H9 (cell line): ENCODE measurements around the gene CROCC2. TPM values are rescaled to one million over a fixed set of nuclear protein-coding genes. Genes with fewer than 3 reads are reported as not detected.

Experiments
- DNase-seq: peaks from one replicate; pipeline ENCODE4 v3.0.0-alpha.2; 2017
- H2AFZ ChIP-seq: one replicate; pipeline ENCODE4 v1.6.1; 2013; ENCODE audit warnings: mild to moderate bottlenecking, low read length, control low read depth, moderate library complexity
- H2AK5ac ChIP-seq: 2 replicates; pipeline ENCODE4 v1.6.1; 2013; ENCODE audit warnings: low read length, control low read depth, mixed read lengths; ENCODE audit not compliant: insufficient read length
- H2BK120ac ChIP-seq: one replicate; pipeline ENCODE4 v1.6.1; 2013; ENCODE audit warnings: low read depth, mild to moderate bottlenecking, low read length, control low read depth, inconsistent platforms; ENCODE audit not compliant: poor library complexity, severe bottlenecking
- H2BK12ac ChIP-seq: 2 replicates; pipeline ENCODE4 v1.6.1; 2013; ENCODE audit warnings: low read length, control low read depth, mixed read lengths, low read depth; ENCODE audit not compliant: insufficient read length
- H2BK15ac ChIP-seq: 2 replicates; pipeline ENCODE4 v1.6.1; 2013; ENCODE audit warnings: low read depth, low read length, control low read depth
- H2BK20ac ChIP-seq: one replicate; pipeline ENCODE4 v1.6.1; 2013; ENCODE audit warnings: low read depth, mild to moderate bottlenecking, low read length, control low read depth, inconsistent platforms; ENCODE audit not compliant: poor library complexity, severe bottlenecking
- H2BK5ac ChIP-seq: 2 replicates; pipeline ENCODE4 v1.6.1; 2013; ENCODE audit warnings: low read length, control low read depth, mixed read lengths; ENCODE audit not compliant: insufficient read length
- H3K14ac ChIP-seq: 2 replicates; pipeline ENCODE4 v1.6.1; 2013; ENCODE audit warnings: low read length, control low read depth; ENCODE audit not compliant: insufficient read depth
- H3K18ac ChIP-seq: 2 replicates; pipeline ENCODE4 v1.6.1; 2013; ENCODE audit warnings: low read depth, mild to moderate bottlenecking, mixed read lengths, low read length, control low read depth; ENCODE audit not compliant: insufficient read length
- H3K23ac ChIP-seq: 2 replicates; pipeline ENCODE4 v1.6.1; 2013; ENCODE audit warnings: low read length, control low read depth, mixed read lengths, low read depth; ENCODE audit not compliant: insufficient read length
- H3K23me2 ChIP-seq: 2 replicates; pipeline ENCODE4 v1.6.1; 2013; ENCODE audit warnings: low read depth, mild to moderate bottlenecking, mixed read lengths, low read length, control low read depth; ENCODE audit not compliant: insufficient read length, poor library complexity, severe bottlenecking
- H3K27ac ChIP-seq: 2 replicates; pipeline ENCODE4 v1.5.1; 2013; ENCODE audit warnings: low read length, control low read depth, mixed read lengths, low read depth; ENCODE audit not compliant: insufficient read length
- H3K27me3 ChIP-seq: 2 replicates; pipeline ENCODE4 v1.6.1; 2013; ENCODE audit warnings: low read length, control low read depth, inconsistent platforms; ENCODE audit not compliant: insufficient read depth
- H3K4ac ChIP-seq: 2 replicates; pipeline ENCODE4 v1.6.1; 2013; ENCODE audit warnings: low read depth, mild to moderate bottlenecking, control low read depth, inconsistent platforms, low read length, moderate library complexity
- H3K4me1 ChIP-seq: 2 replicates; pipeline ENCODE4 v1.6.1; 2013; ENCODE audit warnings: low read length, control low read depth, inconsistent platforms; ENCODE audit not compliant: insufficient read depth
- H3K4me2 ChIP-seq: 2 replicates; pipeline ENCODE4 v1.6.1; 2013; ENCODE audit warnings: low read length, control low read depth, mixed read lengths; ENCODE audit not compliant: insufficient read length, insufficient read depth
- H3K56ac ChIP-seq: 2 replicates; pipeline ENCODE4 v1.6.1; 2013; ENCODE audit warnings: low read depth, mild to moderate bottlenecking, mixed read lengths, low read length, control low read depth; ENCODE audit not compliant: insufficient read length
- H3K79me1 ChIP-seq: 2 replicates; pipeline ENCODE4 v1.6.1; 2013; ENCODE audit warnings: low read depth, mild to moderate bottlenecking, moderate library complexity, low read length, control low read depth, inconsistent platforms; ENCODE audit not compliant: insufficient read depth, poor library complexity, severe bottlenecking
- H3K79me2 ChIP-seq: 2 replicates; pipeline ENCODE4 v1.6.1; 2013; ENCODE audit warnings: low read length, control low read depth, inconsistent platforms; ENCODE audit not compliant: insufficient read depth
- H3K9ac ChIP-seq: 2 replicates; pipeline ENCODE4 v1.6.1; 2013; ENCODE audit warnings: low read length, control low read depth, mixed read lengths; ENCODE audit not compliant: insufficient read length; ENCODE audit errors: extremely low read depth
- H3K9me3 ChIP-seq: one replicate; pipeline ENCODE4 v1.6.1; 2013; ENCODE audit warnings: low read depth, low read length, inconsistent platforms; ENCODE audit not compliant: control insufficient read depth
- H3T11ph ChIP-seq: one replicate; pipeline ENCODE4 v1.6.1; 2013; ENCODE audit warnings: mild to moderate bottlenecking, low read length, control low read depth, inconsistent platforms
- H4K20me1 ChIP-seq: one replicate; pipeline ENCODE4 v1.6.1; 2013; ENCODE audit not compliant: control insufficient read depth, insufficient read length, insufficient read depth
- H4K5ac ChIP-seq: 2 replicates; pipeline ENCODE4 v1.6.1; 2013; ENCODE audit warnings: low read depth, mild to moderate bottlenecking, mixed read lengths, low read length, control low read depth; ENCODE audit not compliant: insufficient read length
- H4K8ac ChIP-seq: replicated peaks from 2 replicates; pipeline ENCODE4 v1.6.1; 2013; ENCODE audit warnings: low read length, control low read depth, mixed read lengths, low read depth; ENCODE audit not compliant: insufficient read length
- H4K91ac ChIP-seq: 2 replicates; pipeline ENCODE4 v1.6.1; 2013; ENCODE audit warnings: low read depth, mild to moderate bottlenecking, moderate library complexity, mixed read lengths, low read length, control low read depth; ENCODE audit not compliant: insufficient read length
- H3K27ac Mint-ChIP-seq, 3 experiments: 2 replicates in 2 of 3; 3 replicates in 1 of 3; pipeline ENCODE4 v1.8.0; 2020 to 2021; ENCODE audit warnings: mixed read lengths in 3 of 3, mild to moderate bottlenecking in 1 of 3, moderate library complexity in 1 of 3
- H3K27me3 Mint-ChIP-seq: 2 replicates; pipeline ENCODE4 v1.8.0; 2021; ENCODE audit warnings: low read depth, mild to moderate bottlenecking, moderate library complexity, mixed read lengths
- H3K36me3 Mint-ChIP-seq, 3 experiments: 2 replicates in 2 of 3; 3 replicates in 1 of 3; pipeline ENCODE4 v1.8.0; 2020 to 2021; ENCODE audit warnings: low read depth in 3 of 3, mixed read lengths in 3 of 3; ENCODE audit not compliant: insufficient read depth in 1 of 3
- H3K4me1 Mint-ChIP-seq, 2 experiments: 2 replicates each; pipeline ENCODE4 v1.8.0; 2020; ENCODE audit warnings: mixed read lengths in 2 of 2
- H3K4me3 Mint-ChIP-seq, 2 experiments: 2 replicates in 1 of 2; 3 replicates in 1 of 2; pipeline ENCODE4 v1.8.0; 2020 to 2021; ENCODE audit warnings: mild to moderate bottlenecking in 2 of 2, mixed read lengths in 2 of 2, moderate library complexity in 1 of 2
- H3K9me3 Mint-ChIP-seq, 2 experiments: 2 replicates in 1 of 2; 3 replicates in 1 of 2; pipeline ENCODE4 v1.8.0; 2020; ENCODE audit warnings: mild to moderate bottlenecking in 2 of 2, mixed read lengths in 2 of 2, moderate library complexity in 1 of 2
- CTCF ChIP-seq: fragments of 200-600 bp; sonication (generic); conservative IDR thresholded peaks from 3 replicates; pipeline ENCODE4 v1.8.0; 2021; ENCODE audit warnings: antibody characterized with exemption, mild to moderate bottlenecking
- WGBS: extraction: QIAGEN DNeasy Blood & Tissue Kit; methylation state at CpG from one replicate; pipeline ENCODE4 v1.1.7; 2013; ENCODE audit warnings: missing lambda C conversion rate, low lambda C conversion rate, mixed read lengths; ENCODE audit not compliant: insufficient read length; ENCODE audit errors: extremely low coverage; 5-methylcytosine and 5-hydroxymethylcytosine counted together
- total RNA-seq: library from RNA; stranded (reverse); gene quantifications from 2 replicates; pipeline ENCODE4 v1.2.1, GENCODE V29; 2021

Gene CROCC2
- total RNA-seq, 1 experiment from 2014 or later = not detected

- DNase-seq = peak; percentile 18
- Mint-ChIP-seq H3K27me3 (peaks cover 12% of the 10 kb centered on the region), H3K4me1 (peaks cover 2 to 6% of the 10 kb centered on the region in 2 experiments; a peak in 2 of 4 replicates), H3K36me3 (no peaks in the 10 kb centered on the region), H3K9me3 (no peaks in the 10 kb centered on the region), H3K4me3 (no peak overlapping the region), H3K27ac (no peak overlapping the region)
- Histone ChIP-seq H4K5ac (no peak overlapping the region), H3K9ac (no peak overlapping the region), H3K27me3 (no peaks in the 10 kb centered on the region), H3T11ph (no peak overlapping the region), H3K79me1 (no peaks in the 10 kb centered on the region), H3K4me1 (no peaks in the 10 kb centered on the region), H4K8ac (no peak overlapping the region), H3K18ac (no peak overlapping the region), H3K79me2 (no peaks in the 10 kb centered on the region), H2BK20ac (no peak overlapping the region), H3K4ac (no peak overlapping the region), H3K4me2 (no peak overlapping the region), H2BK12ac (no peak overlapping the region), H4K20me1 (no peaks in the 10 kb centered on the region), H2AFZ (no peak overlapping the region), H3K23me2 (no peaks in the 10 kb centered on the region), H3K14ac (no peak overlapping the region), H3K23ac (no peak overlapping the region), H3K9me3 (no peaks in the 10 kb centered on the region), H2BK15ac (no peak overlapping the region), H2BK5ac (no peak overlapping the region), H3K56ac (no peak overlapping the region), H4K91ac (no peak overlapping the region), H3K27ac (no peak overlapping the region), H2BK120ac (no peak overlapping the region), H2AK5ac (no peak overlapping the region)
- TF ChIP-seq CTCF = no peak
- no CpG with 5 or more reads among the region's 10 CpGs for WGBS
These were observed 11.6 kb downstream of the CROCC2 start for GRCh38 chr2:240917684-240918257.
